ENCODE measurements around the gene ALOX12. TPM values are rescaled to one million over a fixed set of nuclear protein-coding genes. Genes with fewer than 3 reads are reported as not detected.
"Not testable (repeated sequence)": the region's sequence is repeated elsewhere in the genome, so short reads cannot be mapped to it uniquely, and the experiment has no call there.

Gene ALOX12
- total RNA-seq, 1 experiment from 2014 or later = not detected

GRCh38 chr17:6953689-6954088, 42.2 kb upstream of the ALOX12 start:
- TF ChIP-seq CTCF (IDR thresholded peaks at IDR 0.05; ENCODE audit: unreplicated experiment) = no peak
- peak; percentile 20 for DNase-seq (ENCODE audit: unreplicated experiment)
- no TSS peak for BruUV-seq (replicated peaks)
- CTCF ChIA-PET = interaction anchor here (0.7 to 0.8 kb wide), 2 partner anchors 28 to 30 kb away, joined by 4 read pairs; no protein-coding TSS in a partner anchor
- Mint-ChIP-seq H3K4me3 (ENCODE audit: unreplicated experiment) (no peak overlapping the region), H3K4me1 (ENCODE audit: insufficient read depth, unreplicated experiment) (no peaks in the 10 kb centered on the region), H3K27me3 (ENCODE audit: insufficient read depth, unreplicated experiment) (no peaks in the 10 kb centered on the region), H3K36me3 (ENCODE audit: insufficient read depth, unreplicated experiment) (no peaks in the 10 kb centered on the region), H3K27ac (ENCODE audit: low read depth, unreplicated experiment) (no peak overlapping the region), H3K9me3 (ENCODE audit: unreplicated experiment) (no peaks in the 10 kb centered on the region)
- POLR2A ChIA-PET = no interaction called here
- intact Hi-C loops (cut with micrococcal nuclease) = no loop called here

- Mint-ChIP-seq H3K9me3 (ENCODE audit: unreplicated experiment) (no peaks in the 10 kb centered on the region), H3K27ac (ENCODE audit: low read depth, unreplicated experiment) (no peak overlapping the region)
- CTCF ChIA-PET = interaction anchor here (0.6 kb wide), 1 partner anchor 1520 kb away, joined by 3 read pairs; the partner anchor contains the start of gene C1QBP
Measured at GRCh38 chr17:6959700-6960099, 36.1 kb upstream of the ALOX12 start.

GRCh38 chr17:6969323-6969726, 26.5 kb upstream of the ALOX12 start:
- peak; percentile 21 for DNase-seq (ENCODE audit: unreplicated experiment)
- Mint-ChIP-seq H3K27ac (ENCODE audit: low read depth, unreplicated experiment) (no peak overlapping the region), H3K4me3 (ENCODE audit: unreplicated experiment) (no peak overlapping the region), H3K4me1 (ENCODE audit: insufficient read depth, unreplicated experiment) (no peaks in the 10 kb centered on the region), H3K36me3 (ENCODE audit: insufficient read depth, unreplicated experiment) (no peaks in the 10 kb centered on the region), H3K27me3 (ENCODE audit: insufficient read depth, unreplicated experiment) (no peaks in the 10 kb centered on the region), H3K9me3 (ENCODE audit: unreplicated experiment) (no peaks in the 10 kb centered on the region)
- TF ChIP-seq CTCF (IDR thresholded peaks at IDR 0.05; ENCODE audit: unreplicated experiment) = no peak
- ChIA-PET CTCF (no interaction called here), POLR2A (interaction anchor here (0.7 kb wide), 1 partner anchor 1317 kb away, joined by 6 read pairs; no protein-coding TSS in a partner anchor)
- no TSS peak for BruUV-seq (replicated peaks)
- intact Hi-C loops (cut with micrococcal nuclease) = no loop called here

More at GRCh38 chr17:6959700-6960099, 36.1 kb upstream of the ALOX12 start:
- no TSS peak for BruUV-seq (replicated peaks)
- Mint-ChIP-seq H3K4me3 (ENCODE audit: unreplicated experiment) (no peak overlapping the region), H3K27me3 (ENCODE audit: insufficient read depth, unreplicated experiment) (peaks cover 11% of the 10 kb centered on the region), H3K36me3 (ENCODE audit: insufficient read depth, unreplicated experiment) (no peaks in the 10 kb centered on the region), H3K4me1 (ENCODE audit: insufficient read depth, unreplicated experiment) (no peaks in the 10 kb centered on the region)
- intact Hi-C loops (cut with micrococcal nuclease) = no loop called here
- no peak for DNase-seq (ENCODE audit: unreplicated experiment)
- POLR2A ChIA-PET = no interaction called here
- no peak for TF ChIP-seq CTCF (IDR thresholded peaks at IDR 0.05; ENCODE audit: unreplicated experiment)

DNA sequence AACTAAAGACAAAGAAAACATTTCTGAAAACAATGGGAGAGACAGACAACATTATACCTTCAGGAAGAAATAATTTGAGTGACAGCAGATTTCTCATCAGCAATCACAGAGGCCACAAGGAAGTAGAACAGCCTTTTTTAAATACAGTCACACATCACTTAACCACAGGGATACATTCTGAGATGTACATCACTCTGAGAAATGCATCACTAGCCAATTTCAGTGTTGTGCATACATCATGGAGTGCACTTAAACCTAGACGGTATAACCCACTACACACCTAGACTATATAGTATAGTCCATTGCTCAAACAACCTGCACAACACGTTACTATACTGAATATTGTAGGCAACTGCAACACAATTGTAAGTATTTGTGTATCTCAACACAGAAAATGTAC, 24.9 kb upstream of the ALOX12 start:
- Mint-ChIP-seq H3K27ac (ENCODE audit: low read depth, unreplicated experiment) (no peak overlapping the region), H3K4me1 (ENCODE audit: insufficient read depth, unreplicated experiment) (no peaks in the 10 kb centered on the region), H3K27me3 (ENCODE audit: insufficient read depth, unreplicated experiment) (no peaks in the 10 kb centered on the region), H3K9me3 (ENCODE audit: unreplicated experiment) (no peaks in the 10 kb centered on the region), H3K36me3 (ENCODE audit: insufficient read depth, unreplicated experiment) (no peaks in the 10 kb centered on the region), H3K4me3 (ENCODE audit: unreplicated experiment) (no peak overlapping the region)
- TF ChIP-seq CTCF (IDR thresholded peaks at IDR 0.05; ENCODE audit: unreplicated experiment) = no peak
- BruUV-seq (replicated peaks) = no TSS peak
- POLR2A ChIA-PET = no interaction called here
- intact Hi-C loops (cut with micrococcal nuclease) = no loop called here
- CTCF ChIA-PET = interaction anchor here (0.6 kb wide), 1 partner anchor 8 kb away, joined by 3 read pairs; no protein-coding TSS in a partner anchor
- DNase-seq (ENCODE audit: unreplicated experiment) = no peak

DNA sequence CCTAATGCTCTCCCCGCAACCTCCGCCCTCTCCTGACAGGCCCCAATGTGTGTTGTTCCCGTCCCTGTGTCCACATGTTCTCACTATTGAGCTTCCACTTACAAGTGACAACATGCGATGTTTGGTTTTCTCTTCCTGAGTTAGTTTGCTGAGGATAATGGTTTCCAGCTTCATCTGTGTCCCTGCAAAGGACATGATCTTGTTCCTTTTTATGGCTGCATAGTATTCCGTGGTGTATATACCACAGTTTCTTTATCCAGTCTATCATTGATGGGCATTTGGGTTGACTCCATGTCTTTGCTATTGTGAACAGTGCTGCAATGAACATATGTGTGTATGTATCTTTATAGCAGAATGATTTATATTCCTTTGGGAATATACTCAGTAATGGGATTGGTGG, 16.4 kb upstream of the ALOX12 start:
- DNase-seq (ENCODE audit: unreplicated experiment); BruUV-seq (replicated peaks); intact Hi-C loops (cut with micrococcal nuclease); POLR2A ChIA-PET; H3K4me1 Mint-ChIP-seq (ENCODE audit: insufficient read depth, unreplicated experiment); H3K4me3 Mint-ChIP-seq (ENCODE audit: unreplicated experiment); H3K27ac Mint-ChIP-seq (ENCODE audit: low read depth, unreplicated experiment); H3K36me3 Mint-ChIP-seq (ENCODE audit: insufficient read depth, unreplicated experiment); H3K9me3 Mint-ChIP-seq (ENCODE audit: unreplicated experiment); H3K27me3 Mint-ChIP-seq (ENCODE audit: insufficient read depth, unreplicated experiment): not testable (repeated sequence)
- CTCF ChIA-PET = interaction anchor here (0.7 kb wide), 1 partner anchor 127 kb away, joined by 3 read pairs; no protein-coding TSS in a partner anchor
